ENCODE data around the gene HK1.

- peak; percentile 31 for TF ChIP-seq CTCF (IDR thresholded peaks at IDR 0.05; ENCODE audit: low read depth, low read length)
- no peak for TF ChIP-seq EZH2phosphoT487 (IDR thresholded peaks at IDR 0.05; ENCODE audit: low read depth)
Observed at GRCh38 chr10:69408318-69409175, 130.3 kb downstream of the HK1 start.
